Esophagus squamous epithelium (tissue), 5 donors: ENCODE measurements around the gene ROR2. TPM values are rescaled to one million over a fixed set of nuclear protein-coding genes. Genes with fewer than 3 reads are reported as not detected.

Experiments
- DNase-seq: peaks from one replicate; lab custom pipeline; 2025; lab: John Stamatoyannopoulos, UW
- H3K27ac ChIP-seq, 4 donors: fragments of 200-600 bp; sonication (generic); one replicate each; pipeline ENCODE4 v1.5.1; 2016 to 2019; ENCODE audit warnings: mild to moderate bottlenecking in 1 of 4
- H3K27me3 ChIP-seq, 4 donors: fragments of 200-600 bp; sonication (generic); 1 replicate in 3 of 4; 2 replicates in 1 of 4; pipeline versions ENCODE4 v1.5.1 to v1.6.0; 2017 to 2021; ENCODE audit warnings: antibody characterized with exemption in 1 of 4
- H3K36me3 ChIP-seq, 3 donors: fragments of 200-600 bp; sonication (generic); one replicate each; pipeline ENCODE4 v1.5.1; 2016 to 2019
- H3K4me1 ChIP-seq, 3 donors: fragments of 200-600 bp; sonication (generic); one replicate each; pipeline ENCODE4 v1.5.1; 2017 to 2019
- H3K4me3 ChIP-seq, 4 donors: fragments of 200-600 bp; sonication (generic); 1 replicate in 3 of 4; 2 replicates in 1 of 4; pipeline ENCODE4 v1.5.1; 2016 to 2019; ENCODE audit warnings: mild to moderate bottlenecking in 2 of 4, moderate library complexity in 1 of 4
- H3K9me3 ChIP-seq, 3 donors: fragments of 200-600 bp; sonication (generic); one replicate each; pipeline ENCODE4 v1.5.1; 2016 to 2019
- CTCF ChIP-seq, 6 experiments: fragments of 450-650 bp in 4 of 6; fragments of 200-600 bp in 2 of 6; sonication (generic) in 2 of 6; IDR thresholded peaks; one replicate each; pipeline ENCODE4 v1.5.1; 2016 to 2019; ENCODE audit warnings: antibody characterized with exemption in 6 of 6, mild to moderate bottlenecking in 4 of 6, moderate library complexity in 4 of 6
- POLR2A ChIP-seq, 4 donors: fragments of 450-650 bp; IDR thresholded peaks; one replicate each; pipeline ENCODE4 v1.6.1; 2017; ENCODE audit warnings: antibody characterized with exemption in 4 of 4, mild to moderate bottlenecking in 4 of 4, moderate library complexity in 3 of 4
- WGBS, 2 donors: methylation state at CpG; one replicate each; pipeline ENCODE4 v1.1.5; 2018; 5-methylcytosine and 5-hydroxymethylcytosine counted together
- intact Hi-C: fragments of 100-400 bp; cut with DNase I; formaldehyde crosslinking; loops from one replicate; pipeline ENCODE4 v1.15.0; 2022
- total RNA-seq, 4 donors: library from RNA; depleted of rRNA; stranded (reverse); fragments of >200 nt; gene quantifications; one replicate each; pipeline ENCODE4 v1.1.0, GENCODE V29; 2016
- donor health status: DM: yes; HTN: yes; CAD: no.

ROR2 gene
- total RNA-seq, 4 donors from 2014 or later = 0.68 to 12.6 (median 3.7) TPM

- Histone ChIP-seq H3K4me3 (no peak overlapping the region), H3K4me1 (peaks cover 0 to 12% (median 0%) of the 10 kb centered on the region in 3 donors), H3K27me3 (peaks cover 0 to 15% (median 0%) of the 10 kb centered on the region in 4 donors), H3K27ac (peak overlapping the region in 2 of 4 donors; percentile 12 to 47), H3K9me3 (no peaks in the 10 kb centered on the region), H3K36me3 (peaks cover 0 to 5% (median 0%) of the 10 kb centered on the region in 3 donors)
- intact Hi-C loops = no loop called here
- DNase-seq = no peak
- TF ChIP-seq CTCF (IDR thresholded peaks at IDR 0.05) = no peak
- TF ChIP-seq POLR2A (IDR thresholded peaks at IDR 0.05) = no peak
- WGBS, 2 donors = 67 to 94% methylated on average over 1 of the region's 1 CpG
These were observed 215.0 kb downstream of the ROR2 start for GRCh38 chr9:91735049-91735448.

GRCh38 chr9:91734371-91734981, 215.6 kb downstream of the ROR2 start:
- H3K4me1 ChIP-seq = peaks cover 0 to 15% (median 2%) of the 10 kb centered on the region in 3 donors
- peak; percentile 7 for DNase-seq
- H3K27me3 ChIP-seq = peaks cover 0 to 15% (median 0%) of the 10 kb centered on the region in 4 donors
- peak overlapping the region in 2 of 4 donors; percentile 12 to 47 for H3K27ac ChIP-seq
- intact Hi-C loops = no loop called here
- 45 to 53% methylated on average over 3 to 12 of the region's 14 CpGs for WGBS, 2 donors
- peaks cover 0 to 5% (median 0%) of the 10 kb centered on the region in 3 donors for H3K36me3 ChIP-seq
- H3K9me3 ChIP-seq = no peaks in the 10 kb centered on the region
- no peak overlapping the region for H3K4me3 ChIP-seq
- TF ChIP-seq POLR2A (IDR thresholded peaks at IDR 0.05) = no peak
- peak; percentile 75 to 92 (median 88) for TF ChIP-seq CTCF (IDR thresholded peaks at IDR 0.05)

GRCh38 chr9:91733006-91733624, 216.9 kb downstream of the ROR2 start:
- Histone ChIP-seq H3K4me1 (peaks cover 0 to 26% (median 7%) of the 10 kb centered on the region in 3 donors), H3K36me3 (peaks cover 0 to 5% (median 0%) of the 10 kb centered on the region in 3 donors), H3K4me3 (no peak overlapping the region), H3K27me3 (peaks cover 0 to 8% (median 0%) of the 10 kb centered on the region in 4 donors), H3K9me3 (no peaks in the 10 kb centered on the region), H3K27ac (no peak overlapping the region)
- TF ChIP-seq POLR2A (IDR thresholded peaks at IDR 0.05) (no peak), CTCF (IDR thresholded peaks at IDR 0.05) (no peak)
- intact Hi-C loops = no loop called here
- 95 to 100% methylated on average over 5 to 12 of the region's 46 CpGs for WGBS, 2 donors
- no peak for DNase-seq

- H3K27me3 ChIP-seq = peaks cover 0 to 8% (median 0%) of the 10 kb centered on the region in 4 donors
- intact Hi-C loops = no loop called here
- TF ChIP-seq POLR2A (IDR thresholded peaks at IDR 0.05) (no peak), CTCF (IDR thresholded peaks at IDR 0.05) (no peak)
- peaks cover 0 to 30% (median 7%) of the 10 kb centered on the region in 3 donors for H3K4me1 ChIP-seq
- no peaks in the 10 kb centered on the region for H3K9me3 ChIP-seq
- peaks cover 0 to 5% (median 0%) of the 10 kb centered on the region in 3 donors for H3K36me3 ChIP-seq
- 74% methylated on average over 3 of the region's 21 CpGs; no CpG with 5 or more reads in 1 of the 2 donors for WGBS, 2 donors
- no peak overlapping the region for H3K4me3 ChIP-seq
- DNase-seq = no peak
- no peak overlapping the region for H3K27ac ChIP-seq
These were observed 217.6 kb downstream of the ROR2 start for GRCh38 chr9:91732187-91733005.
